ENCODE data around the gene EML5.
A peak's percentile ranks its signal among the peaks of the same experiment; 100 is the strongest.

EML5 gene

GRCh38 chr14:88562831-88563686 is 229.7 kb downstream of the EML5 start, which contains the start of gene ZC3H14:
TSS of gene ZC3H14 (plus strand) at chr14:88563037. CDS start at chr14:88563134, 97 bp downstream.
- peak; percentile 15 for TF ChIP-seq CTCF (IDR thresholded peaks at IDR 0.05; ENCODE audit: borderline replicate concordance, control extremely low read depth, extremely low read depth, insufficient read depth, missing control alignments)
- peak; percentile 96 for DNase-seq (ENCODE audit: low spot score)
- in situ Hi-C loops (cut with MboI; ENCODE audit: low sequenced_read_pairs, unreplicated experiment) = no loop called here

GRCh38 chr14:88562532-88562830 is 230.3 kb downstream of the EML5 start:
- no peak for TF ChIP-seq CTCF (IDR thresholded peaks at IDR 0.05; ENCODE audit: borderline replicate concordance, control extremely low read depth, extremely low read depth, insufficient read depth, missing control alignments)
- in situ Hi-C loops (cut with MboI; ENCODE audit: low sequenced_read_pairs, unreplicated experiment) = no loop called here
- DNase-seq (ENCODE audit: low spot score) = no peak
